GM12878 (cell line): ENCODE data around the gene FABP1. TPM values are rescaled to one million over a fixed set of nuclear protein-coding genes. Genes with fewer than 3 reads are reported as not detected.

ENCODE experiments used
- ATAC-seq: fragments of 200-7000 bp; cut with Tn5 transposase; 3 replicates; pipeline ENCODE4 v1.9.1; 2020; ENCODE audit warnings: mild to moderate bottlenecking, moderate library complexity
- BruUV-seq: library from RNA; stranded (reverse); fragments of 400-500 nt; replicated peaks from 2 replicates; lab custom pipeline; 2021; lab: Mats Ljungman, UMichigan
- CTCF ChIA-PET: fragments of 300-600 bp; sonication (Branson Sonifier 250); formaldehyde crosslinking; extraction: SDS; loops from one replicate; lab custom pipeline; 2021; ENCODE audit warnings: inconsistent platforms; lab: Yijun Ruan, JAX
- POLR2A ChIA-PET: fragments of 350-600 bp; formaldehyde crosslinking; extraction: SDS; loops from one replicate; lab custom pipeline; 2021; ENCODE audit warnings: inconsistent platforms; lab: Charles Lee
- RAD21 ChIA-PET: fragments of 300-600 bp; sonication (Branson Sonifier 250); formaldehyde crosslinking; loops from one replicate; lab custom pipeline; 2023; ENCODE audit warnings: antibody characterized with exemption; ENCODE audit not compliant: unreplicated experiment; lab: Charles Lee
- SMC1A ChIA-PET: fragments of 300-600 bp; sonication (Branson Sonifier 250); formaldehyde crosslinking; loops from one replicate; lab custom pipeline; 2023; ENCODE audit not compliant: unreplicated experiment, uncharacterized antibody; lab: Charles Lee
- DNase-seq: peaks from one replicate; pipeline ENCODE4 v3.0.0-alpha.2; 2011; ENCODE audit warnings: low read depth, low spot score
- FAIRE-seq: peaks from 3 replicates; lab custom pipeline; 2011; peaks lifted over from hg19 to GRCh38; lab: Jason Lieb, UNC
- H2AFZ ChIP-seq: 2 replicates; pipeline ENCODE4 v1.6.0; 2011; ENCODE audit warnings: low read depth, low read length, control low read depth; ENCODE audit not compliant: control insufficient read depth
- H3K27ac ChIP-seq: 2 replicates; pipeline ENCODE4 v1.5.1; 2011; ENCODE audit warnings: control low read depth; ENCODE audit not compliant: control insufficient read depth, insufficient read depth
- H3K27me3 ChIP-seq, 2 experiments: replicated peaks in 1 of 2; 2 replicates each; pipeline versions ENCODE4 v1.6.0 to v1.6.1; 2011; ENCODE audit warnings: low read length in 1 of 2; ENCODE audit not compliant: control insufficient read depth in 2 of 2, insufficient read depth in 2 of 2
- H3K36me3 ChIP-seq, 2 experiments: 2 replicates each; pipeline ENCODE4 v1.5.1; 2011; ENCODE audit warnings: low read length in 1 of 2; ENCODE audit not compliant: control insufficient read depth in 2 of 2, insufficient read depth in 2 of 2
- H3K4me1 ChIP-seq: 2 replicates; pipeline ENCODE4 v1.6.1; 2011; ENCODE audit warnings: mild to moderate bottlenecking, low read length, moderate library complexity, mixed read lengths; ENCODE audit not compliant: control insufficient read depth, insufficient read depth
- H3K4me2 ChIP-seq: 2 replicates; pipeline ENCODE4 v1.6.0; 2011; ENCODE audit warnings: control low read depth; ENCODE audit not compliant: control insufficient read depth, insufficient read depth
- H3K4me3 ChIP-seq: fragments of 200-600 bp; sonication (generic); 2 replicates; pipeline ENCODE4 v1.5.1; 2016
- H3K79me2 ChIP-seq: 2 replicates; pipeline ENCODE4 v1.6.0; 2011; ENCODE audit warnings: low read length; ENCODE audit not compliant: control insufficient read depth, insufficient read depth
- H3K9ac ChIP-seq: 2 replicates; pipeline ENCODE4 v1.8.0; 2011; ENCODE audit warnings: low read length, control low read depth, mixed read lengths; ENCODE audit not compliant: control insufficient read depth, insufficient read depth
- H3K9me3 ChIP-seq: replicated peaks from 3 replicates; pipeline ENCODE4 v1.5.1; 2011; ENCODE audit warnings: mild to moderate bottlenecking, low read length; ENCODE audit not compliant: control insufficient read depth, insufficient read depth
- H4K20me1 ChIP-seq: 2 replicates; pipeline ENCODE4 v1.6.0; 2011; ENCODE audit not compliant: control insufficient read depth, insufficient read depth
- E4F1 ChIP-seq: fragments of 450-650 bp; IDR thresholded peaks from 2 replicates; pipeline ENCODE4 v1.6.1; 2018; ENCODE audit warnings: borderline replicate concordance, mild to moderate bottlenecking; ENCODE audit not compliant: partially characterized antibody
- HSF1 ChIP-seq: fragments of 150-350 bp; IDR thresholded peaks from 2 replicates; pipeline ENCODE4 v1.6.1; 2014; ENCODE audit warnings: mild to moderate bottlenecking, low read depth, low read length
- LARP7 ChIP-seq: fragments of 450-650 bp; IDR thresholded peaks from 2 replicates; pipeline ENCODE4 v1.6.1; 2017; ENCODE audit warnings: mild to moderate bottlenecking
- NFIC ChIP-seq: IDR thresholded peaks from 2 replicates; pipeline ENCODE4 v1.6.1; 2012; ENCODE audit warnings: low read depth, mild to moderate bottlenecking, inconsistent platforms, low read length, moderate library complexity
- NFYA ChIP-seq: IDR thresholded peaks from 2 replicates; pipeline ENCODE4 v1.6.1; 2011; ENCODE audit warnings: low read depth, mild to moderate bottlenecking, low read length, improper control_type of control experiment, borderline replicate concordance
- PRDM15 ChIP-seq: fragments of 450-650 bp; formaldehyde crosslinking; IDR thresholded peaks from 2 replicates; pipeline ENCODE4 v1.4.0; 2020; ENCODE audit warnings: mild to moderate bottlenecking, moderate library complexity
- RUNX3 ChIP-seq: IDR thresholded peaks from 2 replicates; pipeline ENCODE4 v1.6.1; 2012; ENCODE audit warnings: low read length, inconsistent platforms
- SMARCA5 ChIP-seq: fragments of 450-650 bp; IDR thresholded peaks from 2 replicates; pipeline ENCODE4 v1.6.1; 2017; ENCODE audit warnings: mild to moderate bottlenecking
- SREBF1 ChIP-seq: IDR thresholded peaks from 2 replicates; pipeline ENCODE4 v1.6.1; 2012; ENCODE audit warnings: mild to moderate bottlenecking, low read length
- STAT1 ChIP-seq: fragments of 450-650 bp; conservative IDR thresholded peaks from 2 replicates; pipeline ENCODE4 v1.6.1; 2014; ENCODE audit warnings: antibody characterized with exemption, mild to moderate bottlenecking
- TCF7 ChIP-seq: IDR thresholded peaks from 2 replicates; pipeline ENCODE4 v1.6.1; 2014; ENCODE audit warnings: antibody characterized with exemption, borderline replicate concordance
- ZBTB33 ChIP-seq: fragments of 450-650 bp; IDR thresholded peaks from 2 replicates; pipeline ENCODE4 v1.6.1; 2017; ENCODE audit warnings: mild to moderate bottlenecking
- ZNF24 ChIP-seq: fragments of 450-650 bp; IDR thresholded peaks from 2 replicates; pipeline ENCODE4 v1.6.1; 2017; ENCODE audit warnings: antibody characterized with exemption, mild to moderate bottlenecking
- WGBS: methylation state at CpG from one replicate; pipeline ENCODE4 v1.1.6; 2016; ENCODE audit warnings: low lambda C conversion rate; ENCODE audit not compliant: insufficient replicate concordance, insufficient coverage; ENCODE audit errors: missing lambda C conversion rate; 5-methylcytosine and 5-hydroxymethylcytosine counted together
- in situ Hi-C: fragments of 300-500 bp; cut with MboI; formaldehyde crosslinking; loops from 9 replicates; pipeline ENCODE4 v1.14.3; 2018; ENCODE audit warnings: mixed read lengths
- intact Hi-C: fragments of 100-400 bp; cut with micrococcal nuclease; formaldehyde crosslinking; loops from one replicate; pipeline ENCODE4 v1.14.2; 2022; ENCODE audit not compliant: unreplicated experiment
- polyA plus RNA-seq, 11 experiments: library from polyadenylated mRNA; depleted of rRNA in 4 of 11; unstranded in 6 of 11; stranded (reverse) in 5 of 11; fragments of >200 nt; fragmentation: Nextera tagmentation in 4 of 11; fragmentation: Illumina TruSeq in 1 of 11; extraction: Ambion mirVana in 4 of 11; extraction: Trizol in 1 of 11; gene quantifications; 1 replicate in 1 of 11; 2 replicates in 10 of 11; pipeline versions ENCODE4 v1.2.1 to v1.2.3, GENCODE V29; 2011 to 2016; ENCODE audit warnings: inconsistent platforms in 2 of 11, missing spikeins in 2 of 11, low read depth in 1 of 11
- total RNA-seq, 4 experiments: library from RNA; depleted of rRNA in 3 of 4; stranded (reverse); fragments of >200 nt in 3 of 4; fragmentation: Illumina TruSeq in 1 of 4; extraction: Trizol in 1 of 4; gene quantifications; 2 replicates each; pipeline versions ENCODE4 v1.2.1 to v1.2.3, GENCODE V29; 2013 to 2021

FABP1 gene
- total and polyA plus RNA-seq, 10 of the 15 experiments (the other 5 are each of a cell fraction or from before 2014, with no cell fraction given) = not detected

- ATAC-seq = no peak
- SMC1A ChIA-PET = interaction anchor here (0.9 kb wide), 1 partner anchor 63 kb away, joined by 3 read pairs; no protein-coding TSS in a partner anchor
- Histone ChIP-seq H3K36me3 (no peaks in the 10 kb centered on the region), H3K4me1 (no peaks in the 10 kb centered on the region), H3K79me2 (no peaks in the 10 kb centered on the region), H4K20me1 (no peaks in the 10 kb centered on the region), H3K27me3 (peaks cover 2 to 3% of the 10 kb centered on the region in 2 experiments; a peak in 2 of 4 replicates), H2AFZ (no peak overlapping the region), H3K9me3 (no peaks in the 10 kb centered on the region), H3K4me2 (no peak overlapping the region), H3K27ac (no peak overlapping the region), H3K9ac (no peak overlapping the region), H3K4me3 (no peak overlapping the region)
- CTCF ChIA-PET = interaction anchor here (0.5 to 1.0 kb wide), 2 partner anchors 24 to 37 kb away, joined by 3 read pairs; no protein-coding TSS in a partner anchor
- FAIRE-seq = no peak
- in situ Hi-C loops (no loop called here), intact Hi-C loops (loop anchor here (10.0 kb wide), 1 partner anchor 62 kb away; no protein-coding TSS in a partner anchor)
- RAD21 ChIA-PET = interaction anchor here (1.0 kb wide), 1 partner anchor 37 kb away, joined by 6 read pairs; no protein-coding TSS in a partner anchor
- 16% methylated on average over 3 of the region's 3 CpGs for WGBS
- no peak for DNase-seq
- no TSS peak for BruUV-seq
- POLR2A ChIA-PET = no interaction called here
- TF ChIP-seq STAT1 (no peak), ZNF24 (no peak), SMARCA5 (no peak), NFYA (no peak), RUNX3 (no peak), HSF1 (no peak), SREBF1 (no peak), TCF7 (no peak), NFIC (no peak), LARP7 (no peak), E4F1 (no peak), ZBTB33 (no peak), PRDM15 (CRISPR knock-in tag) (no peak)
These were observed 30.7 kb downstream of the FABP1 start for GRCh38 chr2:88097192-88097591.
